HCT116 (cell line): ENCODE results near the gene DNAAF5.

ENCODE experiments used
- POLR2A ChIP-seq: IDR thresholded peaks from 2 replicates; pipeline ENCODE4 v1.7.0; 2011; ENCODE audit warnings: borderline replicate concordance; ENCODE audit not compliant: insufficient read depth, insufficient read length; ENCODE audit errors: extremely low read depth
- TF ChIP-seq, protein P1 (sequence below): IDR thresholded peaks from 2 replicates; pipeline ENCODE4 v1.6.1; 2012; ENCODE audit warnings: low read depth

- TF ChIP-seq, protein P1, sequence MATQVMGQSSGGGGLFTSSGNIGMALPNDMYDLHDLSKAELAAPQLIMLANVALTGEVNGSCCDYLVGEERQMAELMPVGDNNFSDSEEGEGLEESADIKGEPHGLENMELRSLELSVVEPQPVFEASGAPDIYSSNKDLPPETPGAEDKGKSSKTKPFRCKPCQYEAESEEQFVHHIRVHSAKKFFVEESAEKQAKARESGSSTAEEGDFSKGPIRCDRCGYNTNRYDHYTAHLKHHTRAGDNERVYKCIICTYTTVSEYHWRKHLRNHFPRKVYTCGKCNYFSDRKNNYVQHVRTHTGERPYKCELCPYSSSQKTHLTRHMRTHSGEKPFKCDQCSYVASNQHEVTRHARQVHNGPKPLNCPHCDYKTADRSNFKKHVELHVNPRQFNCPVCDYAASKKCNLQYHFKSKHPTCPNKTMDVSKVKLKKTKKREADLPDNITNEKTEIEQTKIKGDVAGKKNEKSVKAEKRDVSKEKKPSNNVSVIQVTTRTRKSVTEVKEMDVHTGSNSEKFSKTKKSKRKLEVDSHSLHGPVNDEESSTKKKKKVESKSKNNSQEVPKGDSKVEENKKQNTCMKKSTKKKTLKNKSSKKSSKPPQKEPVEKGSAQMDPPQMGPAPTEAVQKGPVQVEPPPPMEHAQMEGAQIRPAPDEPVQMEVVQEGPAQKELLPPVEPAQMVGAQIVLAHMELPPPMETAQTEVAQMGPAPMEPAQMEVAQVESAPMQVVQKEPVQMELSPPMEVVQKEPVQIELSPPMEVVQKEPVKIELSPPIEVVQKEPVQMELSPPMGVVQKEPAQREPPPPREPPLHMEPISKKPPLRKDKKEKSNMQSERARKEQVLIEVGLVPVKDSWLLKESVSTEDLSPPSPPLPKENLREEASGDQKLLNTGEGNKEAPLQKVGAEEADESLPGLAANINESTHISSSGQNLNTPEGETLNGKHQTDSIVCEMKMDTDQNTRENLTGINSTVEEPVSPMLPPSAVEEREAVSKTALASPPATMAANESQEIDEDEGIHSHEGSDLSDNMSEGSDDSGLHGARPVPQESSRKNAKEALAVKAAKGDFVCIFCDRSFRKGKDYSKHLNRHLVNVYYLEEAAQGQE, result no peak
- no peak for TF ChIP-seq POLR2A
These were observed 280 bp downstream of the DNAAF5 start for GRCh38 chr7:726854-727103.
